HG02588 (cell line): ENCODE results near the gene FHIT.
"Not testable (repeated sequence)": the region's sequence is repeated elsewhere in the genome, so short reads cannot be mapped to it uniquely, and the experiment has no call there.

Source experiments
- ATAC-seq: cut with Tn5 transposase; IDR thresholded peaks from one replicate; pipeline ENCODE4 v1.9.1; 2021; ENCODE audit warnings: mild to moderate bottlenecking, moderate library complexity; ENCODE audit not compliant: unreplicated experiment

Gene FHIT

GRCh38 chr3:60742606-60743145 is 508.6 kb downstream of the FHIT start:
- no peak for ATAC-seq

- no peak for ATAC-seq
These were observed 513.4 kb downstream of the FHIT start for GRCh38 chr3:60737633-60738399.

- no peak for ATAC-seq
These were observed 520.9 kb downstream of the FHIT start for GRCh38 chr3:60730371-60730770.

- ATAC-seq, result no peak
These were observed 522.2 kb downstream of the FHIT start for GRCh38 chr3:60729056-60729455.

GRCh38 chr3:60728006-60728405 is 523.2 kb downstream of the FHIT start:
- no peak for ATAC-seq

GRCh38 chr3:60720736-60721135 is 530.5 kb downstream of the FHIT start:
- ATAC-seq, result no peak

- ATAC-seq, result no peak
These were observed 534.7 kb downstream of the FHIT start for GRCh38 chr3:60716573-60716972.

GRCh38 chr3:60708191-60708975 is 542.9 kb downstream of the FHIT start:
- no peak for ATAC-seq

- ATAC-seq, result no peak
These were observed 543.7 kb downstream of the FHIT start for GRCh38 chr3:60707452-60708020.

- ATAC-seq, result no peak
These were observed 547.1 kb downstream of the FHIT start for GRCh38 chr3:60703956-60704736.

GRCh38 chr3:60703008-60703407 is 548.2 kb downstream of the FHIT start:
- no peak for ATAC-seq

- no peak for ATAC-seq
These were observed 553.1 kb downstream of the FHIT start for GRCh38 chr3:60698117-60698516.

- ATAC-seq, result no peak
These were observed 554.1 kb downstream of the FHIT start for GRCh38 chr3:60697132-60697531.

- no peak for ATAC-seq
These were observed 554.7 kb downstream of the FHIT start for GRCh38 chr3:60696428-60697125.

GRCh38 chr3:60675424-60675823 is 575.8 kb downstream of the FHIT start:
- no peak for ATAC-seq

- no peak for ATAC-seq
These were observed 576.4 kb downstream of the FHIT start for GRCh38 chr3:60674870-60675269.

GRCh38 chr3:60673123-60673522 is 578.1 kb downstream of the FHIT start:
- no peak for ATAC-seq

- not testable (repeated sequence) for ATAC-seq
These were observed 578.9 kb downstream of the FHIT start for GRCh38 chr3:60672337-60672736.

GRCh38 chr3:60669636-60670035 is 581.6 kb downstream of the FHIT start:
- no peak for ATAC-seq

GRCh38 chr3:60660026-60660425 is 591.2 kb downstream of the FHIT start:
- ATAC-seq, result no peak
